HG02798 (cell line): Measurements from ENCODE around the gene ATXN10.
"Not testable (repeated sequence)": the region's sequence is repeated elsewhere in the genome, so short reads cannot be mapped to it uniquely, and the experiment has no call there.

Experiments used
- ATAC-seq: cut with Tn5 transposase; IDR thresholded peaks from one replicate; pipeline ENCODE4 v1.9.1; 2021; ENCODE audit warnings: mild to moderate bottlenecking; ENCODE audit not compliant: unreplicated experiment, poor library complexity

Gene ATXN10

GRCh38 chr22:45777852-45778375 lies 106.3 kb downstream of the ATXN10 start:
- ATAC-seq = no peak

- no peak for ATAC-seq
Observed at GRCh38 chr22:45781459-45781858, 109.8 kb downstream of the ATXN10 start.

GRCh38 chr22:45781966-45782365 lies 110.3 kb downstream of the ATXN10 start:
- no peak for ATAC-seq

GRCh38 chr22:45783021-45783420 lies 111.4 kb downstream of the ATXN10 start:
- no peak for ATAC-seq

- ATAC-seq = no peak
Observed at GRCh38 chr22:45783690-45784089, 112.1 kb downstream of the ATXN10 start.

GRCh38 chr22:45784357-45785277 lies 113.0 kb downstream of the ATXN10 start:
- no peak for ATAC-seq

GRCh38 chr22:45785458-45785857 lies 113.8 kb downstream of the ATXN10 start:
- ATAC-seq = no peak

GRCh38 chr22:45786726-45787125 lies 115.1 kb downstream of the ATXN10 start:
- ATAC-seq = no peak

GRCh38 chr22:45787759-45788158 lies 116.1 kb downstream of the ATXN10 start:
- ATAC-seq = no peak

- ATAC-seq = no peak
Observed at GRCh38 chr22:45788522-45788921, 116.9 kb downstream of the ATXN10 start.

GRCh38 chr22:45790401-45790800 lies 118.8 kb downstream of the ATXN10 start:
- no peak for ATAC-seq

- no peak for ATAC-seq
Observed at GRCh38 chr22:45793161-45793560, 121.5 kb downstream of the ATXN10 start.

- no peak for ATAC-seq
Observed at GRCh38 chr22:45793892-45794291, 122.3 kb downstream of the ATXN10 start.

- ATAC-seq = not testable (repeated sequence)
Observed at GRCh38 chr22:45796009-45796408, 124.4 kb downstream of the ATXN10 start.

GRCh38 chr22:45799291-45799690 lies 127.7 kb downstream of the ATXN10 start:
- no peak for ATAC-seq

GRCh38 chr22:45802054-45802453 lies 130.4 kb downstream of the ATXN10 start:
- no peak for ATAC-seq

GRCh38 chr22:45804319-45804985 lies 132.8 kb downstream of the ATXN10 start:
- ATAC-seq = no peak

- no peak for ATAC-seq
Observed at GRCh38 chr22:45804986-45805325, 133.3 kb downstream of the ATXN10 start.

- ATAC-seq = no peak
Observed at GRCh38 chr22:45805413-45805812, 133.8 kb downstream of the ATXN10 start.

GRCh38 chr22:45807156-45807915 lies 135.7 kb downstream of the ATXN10 start:
- ATAC-seq = no peak

- ATAC-seq = no peak
Observed at GRCh38 chr22:45812910-45813309, 141.3 kb downstream of the ATXN10 start.
